Measurements from ENCODE around the gene KLHL22.
A peak's percentile ranks its signal among the peaks of the same experiment; 100 is the strongest.
"Not testable (repeated sequence)": the region's sequence is repeated elsewhere in the genome, so short reads cannot be mapped to it uniquely, and the experiment has no call there.

KLHL22 gene

DNA sequence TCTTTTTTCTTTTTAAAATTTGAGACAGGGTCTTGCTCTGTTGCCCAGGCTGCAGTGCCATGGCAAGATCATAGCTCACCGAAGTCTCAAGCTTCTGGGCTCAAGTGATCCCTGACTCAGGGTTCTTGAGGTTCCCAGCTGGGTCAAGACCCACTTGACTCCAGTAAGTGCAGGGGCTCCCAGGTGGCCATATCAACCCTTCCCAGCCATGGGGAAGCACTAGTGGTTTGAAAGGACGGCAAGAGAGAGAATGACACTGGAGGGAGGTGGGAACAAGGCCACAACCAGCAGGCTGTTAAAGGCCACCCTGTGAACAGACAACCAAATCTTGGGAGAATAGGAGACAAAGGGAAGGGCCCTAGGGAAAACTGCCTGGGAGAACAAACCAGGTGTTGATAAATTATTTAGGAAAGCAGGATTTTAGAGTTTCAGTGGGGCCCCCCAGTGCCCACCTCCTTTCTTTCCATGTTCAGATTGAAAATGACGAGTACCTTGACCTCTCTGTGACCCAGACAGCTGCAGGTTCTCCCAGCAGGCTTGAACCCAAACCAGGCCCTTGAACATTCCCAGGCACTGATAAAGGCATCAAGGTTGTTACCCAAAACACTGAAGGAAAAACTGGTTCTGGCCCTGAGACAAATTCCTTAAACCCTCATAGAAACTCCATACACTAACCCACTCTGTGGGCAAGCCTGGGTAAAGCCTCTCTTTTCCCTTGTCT is 28.8 kb downstream of the KLHL22 start:
- DNase-seq (ENCODE audit: low spot score) = no peak

GRCh38 chr22:20465759-20466077 is 29.9 kb downstream of the KLHL22 start:
- no peak for DNase-seq (ENCODE audit: low spot score)

GRCh38 chr22:20464912-20465758 is 30.5 kb downstream of the KLHL22 start:
- DNase-seq (ENCODE audit: low spot score) = no peak

DNA sequence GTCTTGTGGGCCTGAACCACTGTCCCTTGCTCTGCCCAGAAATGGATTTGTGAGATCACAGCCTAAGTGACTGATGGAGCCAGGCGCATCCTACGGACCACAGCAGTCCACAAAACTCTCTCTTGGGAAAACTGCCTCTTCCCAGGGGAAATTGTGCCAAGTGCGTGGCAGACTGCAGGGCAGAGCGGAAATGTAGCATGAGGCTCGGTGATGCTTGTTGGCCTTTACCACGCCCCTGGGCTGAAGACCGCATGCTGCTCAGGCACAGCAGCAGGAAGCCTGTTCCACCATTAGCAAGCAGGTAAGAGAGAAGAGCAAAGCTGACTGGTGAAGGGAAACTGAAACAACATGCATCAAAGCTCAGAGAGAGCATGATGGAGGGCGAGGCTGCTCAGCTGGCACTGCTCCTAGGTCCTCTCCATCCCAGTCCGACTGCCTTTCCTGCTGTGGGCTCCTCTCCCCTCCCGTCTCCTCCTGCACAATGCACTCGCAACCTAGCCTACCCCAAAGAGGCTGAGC is 31.4 kb downstream of the KLHL22 start:
- DNase-seq (ENCODE audit: low spot score) = no peak

DNA sequence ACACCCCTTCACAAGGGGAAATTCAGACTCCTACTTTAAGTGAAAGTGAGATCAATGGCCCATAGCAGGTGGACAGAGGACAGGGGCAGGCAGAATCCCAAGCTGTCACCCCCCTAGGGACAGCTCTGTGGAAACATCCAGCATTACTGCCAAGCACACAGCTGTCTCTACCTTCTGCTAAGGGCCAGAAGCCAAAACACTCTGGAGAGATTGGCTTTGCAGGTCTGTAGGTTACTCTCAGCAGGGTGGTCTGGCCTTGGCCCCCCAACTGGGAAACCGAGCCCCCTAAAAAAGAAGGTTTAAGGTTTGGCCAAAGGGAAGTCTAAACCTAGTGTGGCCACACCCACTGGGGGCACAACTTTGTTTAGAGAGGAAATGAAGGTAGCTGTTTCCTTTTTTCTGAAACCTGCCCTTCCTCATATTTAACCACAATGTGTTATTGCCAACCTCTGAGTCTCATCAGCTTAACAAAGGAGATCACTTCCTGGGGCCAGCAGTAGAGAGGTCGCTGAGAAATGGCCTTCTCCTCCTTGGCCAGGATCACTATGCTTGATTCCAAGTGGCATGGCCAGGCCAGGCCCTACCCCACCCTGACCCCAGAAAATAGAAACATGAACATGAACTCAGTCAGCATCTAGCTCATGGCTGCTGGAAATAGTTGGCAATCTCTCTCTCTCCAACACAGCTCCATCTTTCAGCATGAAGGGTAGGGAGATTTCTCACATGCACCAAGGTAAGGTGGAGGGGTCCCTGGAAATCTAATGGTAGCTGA is 32.1 kb downstream of the KLHL22 start:
- no peak for DNase-seq (ENCODE audit: low spot score)

- no peak for DNase-seq (ENCODE audit: low spot score)
Observed at GRCh38 chr22:20459862-20460261, 35.7 kb downstream of the KLHL22 start.

GRCh38 chr22:20459152-20459542 is 36.4 kb downstream of the KLHL22 start:
- no peak for DNase-seq (ENCODE audit: low spot score)

DNA sequence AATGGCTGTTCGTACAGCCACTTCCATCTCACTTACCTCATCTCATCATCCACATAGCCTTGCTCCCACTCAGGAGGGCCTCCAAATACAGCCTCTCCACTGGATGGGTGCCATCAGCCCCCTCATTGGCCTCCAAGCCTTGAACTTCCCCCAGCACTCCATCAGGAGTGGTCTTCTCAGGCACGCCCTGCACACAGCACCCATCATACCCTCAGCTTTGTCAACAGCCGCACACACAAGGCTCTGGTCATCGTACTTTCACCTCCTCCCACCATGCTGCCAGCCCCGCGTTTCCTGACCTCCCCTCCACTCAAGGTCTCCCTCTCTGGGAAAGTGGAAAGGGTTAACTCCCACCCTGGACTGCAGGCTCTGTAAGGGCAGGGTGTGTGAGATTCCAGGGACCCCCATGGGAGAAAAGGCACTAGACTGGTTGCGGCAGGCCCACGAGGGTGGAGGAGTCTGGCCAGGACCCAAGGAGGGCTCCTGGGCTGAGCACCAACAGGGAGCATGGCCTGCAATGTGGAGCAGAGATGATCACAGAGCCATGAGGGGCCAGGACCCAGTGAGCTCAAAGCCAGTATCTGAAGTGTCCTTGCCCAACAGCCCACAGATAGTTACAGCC is 37.0 kb downstream of the KLHL22 start:
- no peak for DNase-seq (ENCODE audit: low spot score)

DNA sequence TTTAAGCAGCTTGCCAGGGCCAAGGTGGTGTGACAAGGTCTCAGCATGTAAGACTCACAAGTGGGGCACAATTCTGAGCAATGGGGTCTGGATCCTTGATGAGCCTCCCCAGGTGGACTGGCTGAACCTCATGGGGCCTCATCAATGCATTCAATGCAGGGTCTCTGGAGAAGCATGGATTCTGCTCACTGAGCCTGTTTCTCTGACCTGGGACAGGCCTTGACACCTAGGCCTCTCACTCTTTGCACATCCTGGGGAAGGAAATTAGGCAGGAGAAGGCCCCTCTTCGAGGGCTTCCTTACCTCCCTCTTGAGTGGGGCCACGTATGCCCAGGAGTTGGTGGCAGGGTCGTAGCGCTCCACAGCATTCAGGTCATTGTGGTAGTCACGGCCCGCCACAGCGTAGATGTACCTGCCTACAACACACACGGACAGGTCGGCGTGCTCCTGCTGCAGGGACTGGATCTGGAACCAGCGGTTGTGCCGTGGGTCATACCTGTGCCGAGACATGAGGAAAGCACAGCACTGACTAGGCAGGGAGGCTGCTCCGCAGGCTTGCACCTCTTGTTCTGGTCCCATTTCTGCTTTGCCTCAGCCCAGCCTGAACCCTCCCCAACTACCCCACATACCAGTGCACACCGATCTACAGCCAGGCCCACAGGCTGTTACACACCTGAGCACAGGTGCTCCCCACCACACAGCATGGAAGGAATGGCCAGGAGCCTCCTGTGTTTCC is 37.9 kb downstream of the KLHL22 start:
- no peak for DNase-seq (ENCODE audit: low spot score)

DNA sequence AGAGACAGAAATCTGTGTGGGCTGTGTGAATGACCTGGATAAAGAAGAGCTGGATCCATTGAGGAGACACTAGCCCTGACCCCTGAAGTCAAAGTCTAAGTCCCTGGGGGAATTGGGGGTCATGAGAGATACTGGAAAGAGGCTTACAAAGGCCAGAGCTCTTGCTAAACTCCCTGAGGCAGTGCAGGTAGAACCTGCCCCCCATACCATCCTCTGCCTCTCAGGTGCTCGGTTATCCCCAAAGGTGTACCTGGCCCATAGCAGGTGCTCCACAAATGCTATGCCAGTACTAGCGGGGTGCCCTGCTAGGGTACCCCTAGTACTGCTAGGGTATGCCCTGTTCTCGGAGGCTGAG is 38.9 kb downstream of the KLHL22 start:
- no peak for DNase-seq (ENCODE audit: low spot score)

- peak; percentile 16 for DNase-seq (ENCODE audit: low spot score)
Observed at GRCh38 chr22:20456064-20456721, 39.4 kb downstream of the KLHL22 start.

- no peak for DNase-seq (ENCODE audit: low spot score)
Observed at GRCh38 chr22:20455709-20456063, 39.9 kb downstream of the KLHL22 start.

- DNase-seq (ENCODE audit: low spot score) = no peak
Observed at GRCh38 chr22:20453222-20453621, 42.4 kb downstream of the KLHL22 start.

DNA sequence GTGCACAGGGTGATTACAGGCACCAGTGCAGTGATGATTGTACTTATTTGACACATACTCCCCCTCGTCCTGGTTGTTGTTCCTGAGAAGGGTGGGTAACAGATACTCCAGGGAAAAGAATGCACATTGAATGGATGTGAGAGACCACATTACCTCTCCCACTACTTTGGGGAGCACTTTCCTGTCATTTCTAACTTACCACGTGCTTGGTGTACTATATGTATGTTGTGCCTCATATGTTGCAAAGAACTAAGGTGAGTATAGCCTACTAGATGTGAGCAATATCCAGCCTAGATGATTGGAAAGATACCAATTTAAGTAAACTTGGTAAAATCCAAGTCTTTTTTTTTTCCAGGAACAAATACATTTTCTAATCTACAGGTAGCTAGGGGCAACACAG is 43.7 kb downstream of the KLHL22 start:
- no peak for DNase-seq (ENCODE audit: low spot score)

DNA sequence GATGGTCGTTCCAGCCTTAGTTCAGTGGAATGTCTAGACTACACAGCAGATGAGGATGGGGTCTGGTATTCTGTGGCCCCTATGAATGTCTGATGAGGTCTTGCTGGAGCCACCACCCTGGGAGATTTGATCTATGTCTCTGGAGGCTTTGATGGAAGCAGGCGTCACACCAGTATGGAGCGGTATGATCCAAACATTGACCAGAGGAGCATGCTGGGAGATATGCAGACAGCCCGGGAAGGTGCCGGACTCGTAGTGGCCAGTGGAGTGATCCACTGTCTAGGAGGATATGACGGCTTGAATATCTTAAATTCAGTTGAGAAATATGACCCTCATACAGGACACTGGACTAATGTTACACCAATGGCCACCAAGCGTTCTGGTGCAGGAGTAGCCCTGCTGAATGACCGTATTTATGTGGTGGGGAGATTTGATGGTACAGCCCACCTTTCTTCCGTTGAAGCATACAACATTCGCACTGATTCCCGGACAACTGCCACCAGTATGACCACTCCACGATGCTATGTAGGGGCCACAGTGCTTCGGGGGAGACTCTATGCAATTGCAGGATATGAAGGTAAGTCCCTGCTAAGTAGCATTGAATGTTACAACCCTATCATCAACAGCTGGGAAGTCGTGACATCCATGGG is 44.3 kb downstream of the KLHL22 start:
- DNase-seq (ENCODE audit: low spot score) = not testable (repeated sequence)

- DNase-seq (ENCODE audit: low spot score) = no peak
Observed at GRCh38 chr22:20450551-20450906, 45.1 kb downstream of the KLHL22 start.

DNA sequence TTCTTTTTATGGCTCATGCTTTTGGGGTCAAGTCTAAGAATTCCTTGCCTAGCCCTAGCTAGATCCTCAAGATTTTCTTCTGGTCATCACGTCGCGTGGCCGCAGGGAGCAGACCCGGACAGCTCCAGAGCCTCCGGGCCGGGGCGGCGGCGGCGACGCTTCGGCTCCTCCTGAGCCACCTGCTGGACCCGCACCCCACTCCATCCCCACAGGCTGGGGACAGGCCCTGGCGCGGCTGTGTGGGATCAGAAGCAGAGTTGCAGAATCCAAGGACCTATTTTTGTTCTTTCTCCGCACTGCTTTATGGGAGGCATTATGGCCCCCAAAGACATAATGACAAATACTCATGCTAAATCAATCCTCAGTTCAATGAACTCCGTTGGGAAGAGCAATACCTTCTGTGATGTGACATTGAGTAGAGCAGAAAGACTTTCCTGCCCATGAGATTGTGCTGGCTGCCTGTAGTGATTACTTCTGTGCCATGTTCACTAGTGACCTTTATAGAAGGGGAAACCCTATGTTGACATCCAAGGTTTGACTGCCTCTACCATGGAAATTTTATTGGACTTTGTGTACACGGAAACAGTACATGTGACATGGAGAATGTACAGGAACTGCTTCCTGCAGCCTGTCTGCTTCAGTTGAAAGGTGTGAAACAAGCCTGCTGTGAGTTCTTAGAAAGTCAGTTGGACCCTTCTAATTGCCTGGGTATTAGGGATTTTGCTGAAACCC is 45.6 kb downstream of the KLHL22 start:
- DNase-seq (ENCODE audit: low spot score) = no peak

DNA sequence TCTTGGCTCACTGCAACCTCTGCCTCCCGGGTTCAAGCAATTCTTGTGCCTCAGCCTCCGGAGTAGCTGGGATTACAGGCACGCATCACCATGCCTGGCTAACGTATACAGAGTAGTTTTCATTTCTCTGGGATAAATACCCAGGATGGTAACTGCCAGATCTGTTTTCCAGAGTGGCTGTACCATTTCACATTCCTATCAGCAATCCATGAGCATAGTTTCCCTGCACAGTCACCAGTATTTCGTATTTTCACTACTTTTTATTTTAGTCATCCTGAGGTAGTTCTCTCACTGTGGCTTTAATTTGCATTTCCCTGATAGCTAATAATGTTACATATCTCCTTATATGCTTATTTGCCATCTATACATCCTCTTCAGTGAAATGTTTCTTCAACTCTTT is 47.0 kb downstream of the KLHL22 start:
- DNase-seq (ENCODE audit: low spot score) = no peak

GRCh38 chr22:20446383-20446970 is 49.1 kb downstream of the KLHL22 start:
- no peak for DNase-seq (ENCODE audit: low spot score)

- DNase-seq (ENCODE audit: low spot score) = no peak
Observed at GRCh38 chr22:20444325-20444724, 51.3 kb downstream of the KLHL22 start.

Data from LoVo (cell line).